Measurements from ENCODE around the gene ARHGAP22.

ARHGAP22 gene

GRCh38 chr10:48575901-48576300 is 29.0 kb downstream of the ARHGAP22 start:
- in situ Hi-C loops (cut with MboI; ENCODE audit: low sequenced_read_pairs), result no loop called here
- no peak for DNase-seq (ENCODE audit: low spot score in 2 of 2)
- Histone ChIP-seq H3K9me3 (no peaks in the 10 kb centered on the region), H3K4me3 (no peak overlapping the region), H3K27me3 (ENCODE audit: low read depth) (no peaks in the 10 kb centered on the region; the same call in 1 of the 2 replicates), H3K4me1 (no peaks in the 10 kb centered on the region), H3K36me3 (replicated peaks) (no peaks in the 10 kb centered on the region)

GRCh38 chr10:48574817-48575380 is 30.0 kb downstream of the ARHGAP22 start:
- H3K9me3 ChIP-seq, result no peaks in the 10 kb centered on the region
- in situ Hi-C loops (cut with MboI; ENCODE audit: low sequenced_read_pairs), result no loop called here
- no peaks in the 10 kb centered on the region for H3K36me3 ChIP-seq (replicated peaks)
- no peaks in the 10 kb centered on the region for H3K4me1 ChIP-seq
- no peaks in the 10 kb centered on the region; the same call in 1 of the 2 replicates for H3K27me3 ChIP-seq (ENCODE audit: low read depth)
- H3K4me3 ChIP-seq, result no peak overlapping the region
- no peak for DNase-seq (ENCODE audit: low spot score in 2 of 2)

GRCh38 chr10:48574322-48574796 is 30.5 kb downstream of the ARHGAP22 start:
- H3K4me3 ChIP-seq, result no peak overlapping the region
- H3K9me3 ChIP-seq, result no peaks in the 10 kb centered on the region
- no peak for DNase-seq (ENCODE audit: low spot score in 2 of 2)

GRCh38 chr10:48573045-48573444 is 31.8 kb downstream of the ARHGAP22 start:
- Histone ChIP-seq H3K27me3 (ENCODE audit: low read depth) (no peaks in the 10 kb centered on the region), H3K9me3 (no peaks in the 10 kb centered on the region), H3K36me3 (replicated peaks) (no peaks in the 10 kb centered on the region), H3K4me3 (no peak overlapping the region), H3K4me1 (no peaks in the 10 kb centered on the region)
- DNase-seq (ENCODE audit: low spot score in 2 of 2), result no peak
- in situ Hi-C loops (cut with MboI; ENCODE audit: low sequenced_read_pairs), result no loop called here

More at GRCh38 chr10:48574322-48574796, 30.5 kb downstream of the ARHGAP22 start:
- in situ Hi-C loops (cut with MboI; ENCODE audit: low sequenced_read_pairs), result no loop called here
- Histone ChIP-seq H3K36me3 (replicated peaks) (no peaks in the 10 kb centered on the region), H3K27me3 (ENCODE audit: low read depth) (no peaks in the 10 kb centered on the region; the same call in 1 of the 2 replicates), H3K4me1 (no peaks in the 10 kb centered on the region)

GRCh38 chr10:48572414-48572813 is 32.5 kb downstream of the ARHGAP22 start:
- H3K9me3 ChIP-seq, result no peaks in the 10 kb centered on the region
- H3K4me3 ChIP-seq, result no peak overlapping the region
- DNase-seq (ENCODE audit: low spot score in 2 of 2), result no peak
- no peaks in the 10 kb centered on the region for H3K36me3 ChIP-seq (replicated peaks)
- no peaks in the 10 kb centered on the region for H3K4me1 ChIP-seq
- in situ Hi-C loops (cut with MboI; ENCODE audit: low sequenced_read_pairs), result no loop called here
- H3K27me3 ChIP-seq (ENCODE audit: low read depth), result no peaks in the 10 kb centered on the region

- H3K36me3 ChIP-seq (replicated peaks), result no peaks in the 10 kb centered on the region
- no peak overlapping the region for H3K4me3 ChIP-seq
- H3K9me3 ChIP-seq, result no peaks in the 10 kb centered on the region
- no peak for DNase-seq (ENCODE audit: low spot score in 2 of 2)
- in situ Hi-C loops (cut with MboI; ENCODE audit: low sequenced_read_pairs), result no loop called here
- H3K4me1 ChIP-seq, result no peaks in the 10 kb centered on the region
- no peaks in the 10 kb centered on the region for H3K27me3 ChIP-seq (ENCODE audit: low read depth)
These were observed 36.3 kb downstream of the ARHGAP22 start for GRCh38 chr10:48568546-48568945.

GRCh38 chr10:48568131-48568530 is 36.7 kb downstream of the ARHGAP22 start:
- H3K4me1 ChIP-seq, result no peaks in the 10 kb centered on the region
- H3K36me3 ChIP-seq (replicated peaks), result no peaks in the 10 kb centered on the region
- H3K4me3 ChIP-seq, result no peak overlapping the region
- no peaks in the 10 kb centered on the region for H3K9me3 ChIP-seq
- DNase-seq (ENCODE audit: low spot score in 2 of 2), result no peak
- no peaks in the 10 kb centered on the region for H3K27me3 ChIP-seq (ENCODE audit: low read depth)
- in situ Hi-C loops (cut with MboI; ENCODE audit: low sequenced_read_pairs), result no loop called here

- Histone ChIP-seq H3K36me3 (replicated peaks) (no peaks in the 10 kb centered on the region), H3K4me1 (no peaks in the 10 kb centered on the region), H3K9me3 (no peaks in the 10 kb centered on the region), H3K27me3 (ENCODE audit: low read depth) (no peaks in the 10 kb centered on the region), H3K4me3 (no peak overlapping the region)
- in situ Hi-C loops (cut with MboI; ENCODE audit: low sequenced_read_pairs), result no loop called here
- DNase-seq (ENCODE audit: low spot score in 2 of 2), result no peak
These were observed 37.5 kb downstream of the ARHGAP22 start for GRCh38 chr10:48567346-48567745.

GRCh38 chr10:48564466-48565160 is 40.3 kb downstream of the ARHGAP22 start:
- H3K4me1 ChIP-seq, result no peaks in the 10 kb centered on the region
- no peaks in the 10 kb centered on the region for H3K9me3 ChIP-seq
- no peaks in the 10 kb centered on the region for H3K27me3 ChIP-seq (ENCODE audit: low read depth)
- H3K36me3 ChIP-seq (replicated peaks), result no peaks in the 10 kb centered on the region
- DNase-seq (ENCODE audit: low spot score in 2 of 2), result no peak
- no peak overlapping the region for H3K4me3 ChIP-seq
- in situ Hi-C loops (cut with MboI; ENCODE audit: low sequenced_read_pairs), result no loop called here

- no peak overlapping the region for H3K4me3 ChIP-seq
- no peaks in the 10 kb centered on the region for H3K27me3 ChIP-seq (ENCODE audit: low read depth)
- no peaks in the 10 kb centered on the region for H3K4me1 ChIP-seq
- no peaks in the 10 kb centered on the region for H3K36me3 ChIP-seq (replicated peaks)
- H3K9me3 ChIP-seq, result no peaks in the 10 kb centered on the region
- no peak for DNase-seq (ENCODE audit: low spot score in 2 of 2)
- in situ Hi-C loops (cut with MboI; ENCODE audit: low sequenced_read_pairs), result no loop called here
These were observed 47.3 kb downstream of the ARHGAP22 start for GRCh38 chr10:48557511-48558123.

GRCh38 chr10:48556713-48557112 is 48.2 kb downstream of the ARHGAP22 start:
- Histone ChIP-seq H3K4me1 (no peaks in the 10 kb centered on the region), H3K9me3 (no peaks in the 10 kb centered on the region), H3K27me3 (ENCODE audit: low read depth) (no peaks in the 10 kb centered on the region), H3K36me3 (replicated peaks) (no peaks in the 10 kb centered on the region), H3K4me3 (no peak overlapping the region)
- in situ Hi-C loops (cut with MboI; ENCODE audit: low sequenced_read_pairs), result no loop called here
- DNase-seq (ENCODE audit: low spot score in 2 of 2), result no peak

GRCh38 chr10:48556065-48556464 is 48.8 kb downstream of the ARHGAP22 start:
- H3K36me3 ChIP-seq (replicated peaks), result no peaks in the 10 kb centered on the region
- H3K4me3 ChIP-seq, result no peak overlapping the region
- no peaks in the 10 kb centered on the region for H3K27me3 ChIP-seq (ENCODE audit: low read depth)
- no peaks in the 10 kb centered on the region for H3K9me3 ChIP-seq
- DNase-seq (ENCODE audit: low spot score in 2 of 2), result no peak
- no peaks in the 10 kb centered on the region for H3K4me1 ChIP-seq
- in situ Hi-C loops (cut with MboI; ENCODE audit: low sequenced_read_pairs), result no loop called here

GRCh38 chr10:48555310-48556042 is 49.4 kb downstream of the ARHGAP22 start:
- Histone ChIP-seq H3K27me3 (ENCODE audit: low read depth) (no peaks in the 10 kb centered on the region), H3K9me3 (no peaks in the 10 kb centered on the region), H3K4me3 (no peak overlapping the region), H3K36me3 (replicated peaks) (no peaks in the 10 kb centered on the region), H3K4me1 (no peaks in the 10 kb centered on the region)
- in situ Hi-C loops (cut with MboI; ENCODE audit: low sequenced_read_pairs), result no loop called here
- DNase-seq (ENCODE audit: low spot score in 2 of 2), result no peak

GRCh38 chr10:48554656-48555055 is 50.2 kb downstream of the ARHGAP22 start:
- no peaks in the 10 kb centered on the region for H3K4me1 ChIP-seq
- no peak for DNase-seq (ENCODE audit: low spot score in 2 of 2)
- in situ Hi-C loops (cut with MboI; ENCODE audit: low sequenced_read_pairs), result no loop called here
- H3K4me3 ChIP-seq, result no peak overlapping the region
- H3K9me3 ChIP-seq, result no peaks in the 10 kb centered on the region
- no peaks in the 10 kb centered on the region for H3K36me3 ChIP-seq (replicated peaks)
- no peaks in the 10 kb centered on the region for H3K27me3 ChIP-seq (ENCODE audit: low read depth)

Data from HAP-1 (cell line).